HG03521 (cell line): Measurements from ENCODE around the gene MMP11.
A peak's percentile ranks its signal among the peaks of the same experiment; 100 is the strongest.
"Not testable (repeated sequence)": the region's sequence is repeated elsewhere in the genome, so short reads cannot be mapped to it uniquely, and the experiment has no call there.

Experiments
- ATAC-seq: cut with Tn5 transposase; IDR thresholded peaks from one replicate; pipeline ENCODE4 v1.9.1; 2021; ENCODE audit warnings: mild to moderate bottlenecking, moderate library complexity; ENCODE audit not compliant: unreplicated experiment

The MMP11 gene, protein sequence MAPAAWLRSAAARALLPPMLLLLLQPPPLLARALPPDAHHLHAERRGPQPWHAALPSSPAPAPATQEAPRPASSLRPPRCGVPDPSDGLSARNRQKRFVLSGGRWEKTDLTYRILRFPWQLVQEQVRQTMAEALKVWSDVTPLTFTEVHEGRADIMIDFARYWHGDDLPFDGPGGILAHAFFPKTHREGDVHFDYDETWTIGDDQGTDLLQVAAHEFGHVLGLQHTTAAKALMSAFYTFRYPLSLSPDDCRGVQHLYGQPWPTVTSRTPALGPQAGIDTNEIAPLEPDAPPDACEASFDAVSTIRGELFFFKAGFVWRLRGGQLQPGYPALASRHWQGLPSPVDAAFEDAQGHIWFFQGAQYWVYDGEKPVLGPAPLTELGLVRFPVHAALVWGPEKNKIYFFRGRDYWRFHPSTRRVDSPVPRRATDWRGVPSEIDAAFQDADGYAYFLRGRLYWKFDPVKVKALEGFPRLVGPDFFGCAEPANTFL

DNA sequence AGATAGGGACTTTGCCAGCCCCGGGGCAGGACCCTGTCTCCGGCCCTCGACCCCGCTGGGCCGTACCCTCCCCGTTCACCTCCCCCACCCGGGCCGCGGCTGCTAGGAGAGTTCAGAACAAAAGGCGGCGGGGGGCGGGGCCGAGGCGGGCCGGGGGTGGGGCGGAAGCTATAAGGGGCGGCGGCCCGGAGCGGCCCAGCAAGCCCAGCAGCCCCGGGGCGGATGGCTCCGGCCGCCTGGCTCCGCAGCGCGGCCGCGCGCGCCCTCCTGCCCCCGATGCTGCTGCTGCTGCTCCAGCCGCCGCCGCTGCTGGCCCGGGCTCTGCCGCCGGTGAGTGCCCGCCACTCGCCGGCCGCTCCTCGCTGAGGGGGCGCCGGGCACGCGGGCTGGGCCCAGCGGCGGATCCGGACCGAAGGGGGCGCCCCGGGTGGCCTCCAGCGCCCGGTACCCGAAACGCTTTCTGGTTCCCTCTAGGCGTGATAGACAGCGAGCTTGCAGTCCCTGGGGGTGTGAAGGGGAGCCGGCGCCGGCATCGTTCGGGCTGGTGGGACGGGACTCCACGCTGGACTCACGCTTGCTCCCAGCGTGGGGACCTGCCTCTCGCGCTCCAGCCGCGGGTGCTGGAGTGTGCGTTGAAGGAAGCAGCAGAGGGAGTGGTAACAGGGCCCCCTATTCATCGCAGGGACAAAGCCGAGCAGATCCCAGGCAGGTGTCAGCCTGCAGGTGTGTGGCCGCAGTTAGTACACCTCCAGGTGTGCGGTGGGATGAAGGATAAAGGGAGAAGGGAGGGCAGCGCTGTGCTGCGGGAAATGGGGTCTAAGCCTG is at the start of gene MMP11:
TSS of gene MMP11 (plus strand) at position 201 of the 825 bp plus-strand sequence. CDS start at position 223, 22 bp downstream.
- no peak for ATAC-seq

DNA sequence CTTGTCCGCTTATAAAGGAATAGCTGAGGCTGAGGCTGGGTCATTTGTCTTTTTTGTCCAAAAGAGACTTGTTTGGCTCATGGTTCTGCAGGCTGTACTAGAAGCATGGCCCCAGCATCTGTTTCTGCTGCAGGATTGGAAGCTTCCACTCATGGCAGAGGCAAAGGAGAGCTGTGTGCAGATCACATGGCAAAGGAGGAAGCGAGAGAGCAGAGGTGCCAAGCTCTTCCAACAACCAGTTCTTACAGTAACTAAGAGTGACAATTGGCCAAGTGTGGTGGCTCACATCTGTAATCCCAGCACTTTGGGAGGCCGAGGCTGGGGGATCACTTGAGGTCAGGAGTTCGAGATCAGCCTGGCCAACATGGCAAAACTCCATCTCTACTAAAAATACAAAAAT is 44.5 kb upstream of the MMP11 start:
- ATAC-seq: not testable (repeated sequence)

DNA sequence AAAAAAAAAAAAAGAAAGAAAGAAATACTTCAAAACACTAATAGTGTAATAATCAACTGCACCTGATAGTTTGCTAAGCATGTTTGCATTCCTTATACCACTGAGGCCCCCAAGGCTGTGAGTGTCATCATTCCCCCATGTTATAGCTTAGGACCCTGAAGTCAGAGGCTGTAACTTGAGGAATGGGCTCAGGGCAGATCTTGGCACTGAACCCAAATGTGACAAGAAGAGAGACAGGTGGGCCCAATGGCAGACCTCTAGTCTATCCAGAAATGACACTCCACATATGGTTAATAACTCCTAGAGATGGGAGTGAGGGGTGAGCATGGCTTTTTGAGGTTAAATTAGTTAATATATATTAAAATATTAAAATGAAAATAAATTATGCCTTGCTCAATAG is 35.0 kb upstream of the MMP11 start:
- ATAC-seq: no peak

DNA sequence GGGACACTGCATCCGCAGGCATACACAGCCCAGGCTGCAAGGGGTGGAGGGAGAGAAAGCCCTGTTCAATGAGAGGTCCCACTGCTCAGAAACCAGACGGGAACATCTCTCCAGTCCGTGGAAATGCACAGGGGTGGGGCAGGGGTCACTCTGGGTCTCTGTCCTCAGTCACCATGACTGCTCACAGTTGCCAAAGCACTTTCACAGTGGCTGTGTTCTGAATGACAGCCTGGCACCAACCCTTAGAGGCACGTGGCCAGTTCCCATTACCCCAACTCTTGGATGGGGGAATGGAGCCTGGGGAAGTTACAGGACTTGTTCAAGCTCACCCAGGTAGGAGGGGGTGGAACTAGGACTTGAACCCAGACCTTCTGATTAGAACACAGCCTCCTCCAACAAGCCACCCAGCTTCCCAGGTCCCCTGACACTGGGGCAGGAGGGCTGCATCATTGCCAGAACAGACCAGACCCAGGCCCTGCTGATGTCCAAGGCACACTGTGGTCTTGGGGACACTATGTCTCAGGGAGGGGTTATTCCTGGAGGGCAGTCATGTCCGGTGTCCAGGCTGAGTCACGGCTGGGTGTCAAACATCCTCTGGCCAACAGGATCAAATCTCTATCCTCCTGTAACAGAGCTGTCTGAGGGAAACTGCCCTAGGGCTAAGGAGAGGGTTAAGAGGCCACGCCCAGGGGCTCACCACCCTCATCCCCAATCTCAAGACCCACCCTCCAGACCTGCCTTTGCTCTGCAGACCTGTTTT is 30.0 kb upstream of the MMP11 start:
- ATAC-seq: no peak

DNA sequence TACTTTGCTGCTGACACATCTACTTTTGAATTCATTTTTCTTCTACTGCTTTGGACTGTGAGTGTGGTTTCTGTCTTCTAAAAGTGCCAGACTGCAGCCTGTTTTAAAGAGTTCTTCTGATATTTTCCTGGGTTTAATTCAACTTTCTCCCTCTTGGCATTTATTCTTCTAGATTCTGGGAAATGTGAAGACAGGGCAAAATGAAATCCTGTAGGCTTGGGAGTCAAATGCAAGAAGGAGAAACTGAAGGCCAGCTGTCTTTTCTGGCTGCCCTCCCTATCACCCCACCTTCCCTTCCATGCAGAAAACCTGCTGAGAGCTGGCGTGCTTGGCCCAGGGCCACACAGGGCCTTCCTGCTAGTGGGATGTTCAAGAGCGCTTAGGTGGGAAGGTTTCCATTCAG is 29.3 kb upstream of the MMP11 start:
- no peak for ATAC-seq

DNA sequence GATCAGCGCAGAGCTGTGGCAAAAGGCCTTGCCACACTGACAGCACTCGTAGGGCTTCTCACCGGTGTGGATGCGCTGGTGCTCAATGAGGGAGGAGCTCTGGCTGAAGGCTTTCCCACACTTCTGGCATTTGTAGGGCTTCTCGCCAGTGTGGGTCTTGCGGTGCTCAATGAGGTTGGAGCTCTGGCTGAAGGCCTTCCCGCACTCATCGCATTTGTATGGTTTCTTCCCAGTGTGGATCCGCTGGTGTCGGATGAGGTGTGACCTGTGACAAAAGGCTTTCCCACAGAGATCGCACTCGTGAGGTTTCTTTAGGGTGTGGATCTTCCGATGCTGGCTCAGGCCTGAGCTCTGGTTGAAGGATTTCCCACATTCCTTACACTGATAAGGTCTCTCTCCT is 28.6 kb upstream of the MMP11 start:
- ATAC-seq: no peak

DNA sequence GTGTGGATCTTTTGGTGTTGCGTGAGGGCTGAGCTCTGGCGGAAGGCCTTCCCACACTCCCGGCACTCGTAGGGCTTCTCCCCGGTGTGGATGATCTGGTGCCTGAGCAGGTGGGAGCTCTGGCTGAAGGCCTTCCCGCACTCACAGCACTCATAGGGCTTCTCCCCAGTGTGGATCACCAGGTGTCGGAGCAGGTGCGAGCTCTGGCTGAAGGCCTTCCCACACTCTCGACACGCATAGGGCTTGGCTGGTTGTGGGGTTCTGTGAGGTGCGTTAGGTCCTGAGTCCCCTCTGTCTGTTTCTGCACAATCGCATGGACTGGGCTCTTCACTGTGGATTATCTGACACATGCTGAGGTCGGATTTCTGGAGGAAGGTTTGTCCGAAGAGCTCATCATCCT is 28.2 kb upstream of the MMP11 start:
- no peak for ATAC-seq

DNA sequence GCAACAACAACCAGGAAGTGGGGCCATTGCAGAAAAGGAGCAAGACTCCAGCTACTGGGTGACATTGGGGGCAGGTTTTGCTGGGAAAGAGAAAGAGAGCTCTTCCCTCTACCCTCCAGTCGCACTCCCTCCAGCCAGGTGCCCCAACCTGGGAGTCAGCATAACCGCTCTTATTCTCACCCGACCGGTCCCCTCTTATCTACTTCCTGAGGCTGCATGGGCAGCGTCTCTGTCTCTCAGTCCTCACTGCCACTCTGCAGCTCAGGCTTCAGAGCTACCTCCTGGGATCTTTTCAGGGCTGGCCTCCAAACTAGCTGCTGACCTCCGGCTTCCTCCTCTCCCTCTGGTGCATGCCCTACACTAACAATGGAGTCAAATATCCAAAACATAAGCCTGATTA is 26.9 kb upstream of the MMP11 start:
- no peak for ATAC-seq

DNA sequence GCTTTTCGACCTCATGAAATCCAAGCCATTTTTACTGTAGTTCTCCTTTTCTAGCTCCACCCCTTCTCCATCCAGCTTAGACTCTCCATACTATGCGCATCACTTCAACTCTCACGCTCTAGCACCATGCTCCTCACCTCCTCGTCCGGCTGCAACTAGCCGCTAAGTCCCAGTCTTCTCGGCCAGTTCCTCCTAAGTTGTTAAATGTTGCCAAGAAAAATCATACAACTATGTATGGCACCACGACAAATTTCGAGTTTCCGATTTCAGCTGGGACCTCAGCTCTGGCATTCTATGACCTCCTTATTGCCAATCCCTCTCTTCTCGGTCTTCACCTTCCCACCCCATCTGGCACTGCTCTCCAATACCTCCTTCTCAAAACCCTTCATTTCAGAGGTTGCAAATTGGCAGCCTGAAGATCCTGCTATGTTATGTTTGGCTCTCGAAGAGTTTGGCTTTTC is 22.8 kb upstream of the MMP11 start:
- ATAC-seq: no peak

DNA sequence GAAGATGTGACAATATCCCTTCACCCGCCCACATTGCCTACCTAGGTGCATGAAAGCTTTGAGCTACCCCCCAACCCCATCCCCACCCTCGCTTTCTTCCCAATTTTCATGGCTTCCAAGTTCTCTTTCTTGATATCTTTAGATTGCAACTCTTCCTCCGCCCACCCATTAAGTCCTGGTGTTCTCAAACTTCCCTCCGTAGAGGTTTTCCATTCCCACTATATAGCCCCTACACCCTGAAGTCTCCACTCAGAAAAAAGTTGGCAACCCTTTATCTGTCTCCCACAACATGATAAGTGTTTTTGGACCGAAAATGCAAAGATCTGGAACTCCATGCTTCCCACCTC is 22.3 kb upstream of the MMP11 start:
- no peak for ATAC-seq

DNA sequence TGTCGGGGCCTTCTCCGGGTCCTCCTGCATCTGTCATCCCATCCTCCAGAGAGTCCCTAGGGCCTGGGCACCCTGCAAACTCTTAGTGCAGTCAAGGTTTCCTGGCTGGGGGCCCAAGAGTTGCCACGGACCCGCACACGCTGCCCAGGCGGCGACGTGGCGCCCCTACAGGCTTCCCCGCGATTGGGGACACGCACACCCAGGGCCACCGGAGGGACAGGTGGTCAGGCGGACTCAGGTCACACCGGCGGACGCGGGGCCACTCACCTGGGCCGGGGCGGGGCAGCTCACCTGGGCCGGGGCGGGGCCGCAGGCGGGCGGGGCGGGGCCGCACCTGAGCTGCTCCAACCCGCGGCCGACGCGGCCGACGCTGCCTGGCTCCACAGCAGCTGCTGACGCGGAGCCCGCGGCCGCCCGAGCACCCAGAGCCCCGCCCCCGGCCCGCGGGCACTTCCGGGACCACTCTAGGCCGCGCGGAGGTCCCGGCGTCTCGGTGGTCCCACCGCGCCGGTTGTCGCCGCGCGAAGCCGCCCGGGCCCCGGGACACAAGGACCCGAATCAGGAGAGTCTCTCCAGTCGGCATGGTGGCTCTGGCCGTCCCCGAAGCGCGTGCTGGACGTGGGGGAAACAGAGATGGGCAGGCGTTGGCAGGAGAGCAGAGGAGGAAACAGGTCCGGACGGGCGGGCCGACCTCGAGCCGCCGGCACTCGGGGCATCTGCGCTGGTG is 21.8 kb upstream of the MMP11 start, which contains the start of gene ZNF70:
TSS of gene ZNF70 (minus strand) at position 399 of the 727 bp plus-strand sequence. CDS start 5,972 bp downstream, outside the sequence.
- ATAC-seq: peak; percentile 77

DNA sequence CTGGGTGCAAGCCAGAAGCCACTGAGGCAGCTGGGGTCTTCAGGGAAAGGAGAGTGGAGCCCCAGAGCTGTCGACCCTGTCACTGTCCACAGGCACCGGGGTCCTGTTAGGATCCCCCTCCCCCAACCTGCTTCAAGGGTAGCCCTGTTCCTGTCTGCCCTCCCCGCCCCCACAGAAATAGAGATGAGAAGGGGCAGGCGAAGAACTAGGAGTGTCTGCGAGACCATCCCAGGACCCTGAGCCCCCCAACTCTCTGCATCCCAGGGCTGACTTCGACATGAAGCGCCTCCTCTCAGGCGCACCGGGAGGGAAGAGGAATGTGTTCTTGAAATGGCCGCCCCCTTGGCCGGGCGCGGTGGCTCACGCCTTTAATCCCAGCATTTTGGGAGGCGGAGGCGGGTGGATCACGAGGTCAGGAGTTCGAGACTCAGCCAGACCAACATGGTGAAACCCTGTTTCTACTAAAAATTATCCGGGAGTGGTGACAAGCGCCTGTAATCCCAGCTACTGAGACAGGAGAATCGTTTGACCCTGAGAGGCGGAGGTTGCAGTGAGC is 21.1 kb upstream of the MMP11 start:
- ATAC-seq: peak; percentile 17

DNA sequence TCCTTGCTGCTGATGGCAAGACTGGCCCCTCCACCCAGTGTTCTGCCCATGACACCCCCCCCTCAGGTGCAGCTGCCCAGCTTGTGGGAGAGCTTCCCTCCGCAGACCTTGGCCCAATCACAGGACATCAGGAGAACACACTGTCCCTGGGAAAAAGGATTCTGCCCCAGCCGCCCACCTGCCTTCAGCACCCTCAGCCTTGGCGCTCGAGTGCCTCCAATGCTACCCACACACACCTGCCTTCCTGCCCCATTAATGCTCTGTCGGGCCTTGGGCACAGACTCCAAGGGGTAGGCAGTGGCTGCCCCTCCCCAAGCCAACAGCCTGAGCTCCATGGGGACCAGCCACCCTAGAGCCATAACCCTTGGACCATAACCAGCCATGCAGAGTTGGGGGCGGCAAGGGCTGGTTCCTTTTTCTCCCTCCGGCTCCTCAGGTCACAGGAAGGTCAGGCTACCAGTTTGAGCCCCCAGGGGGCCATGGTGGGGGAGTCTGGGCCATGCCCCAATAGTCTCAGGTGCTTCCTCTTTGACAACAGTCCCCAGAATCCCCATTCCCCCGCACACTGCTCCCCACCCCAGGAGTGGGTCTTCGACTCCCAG is 20.5 kb upstream of the MMP11 start:
- no peak for ATAC-seq

DNA sequence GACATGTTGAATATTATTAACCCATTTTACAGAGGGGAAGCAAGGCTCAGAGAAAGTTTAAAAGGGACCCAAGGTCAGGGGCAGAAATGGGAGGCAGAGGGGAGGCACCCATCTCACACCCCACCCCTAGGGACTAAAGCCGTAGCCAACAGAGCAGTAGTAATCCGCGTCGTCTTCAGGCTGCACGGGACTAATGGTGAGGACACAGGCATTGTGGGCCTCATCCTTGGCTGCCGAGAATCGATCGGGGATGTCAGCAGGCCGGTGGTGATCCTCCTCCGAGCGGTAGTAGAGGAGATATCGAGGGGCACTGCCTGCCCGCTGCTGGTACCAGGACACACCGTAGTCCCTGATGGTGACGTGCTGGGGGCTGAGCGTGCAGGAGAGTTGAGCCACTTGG is 19.9 kb upstream of the MMP11 start:
- no peak for ATAC-seq

DNA sequence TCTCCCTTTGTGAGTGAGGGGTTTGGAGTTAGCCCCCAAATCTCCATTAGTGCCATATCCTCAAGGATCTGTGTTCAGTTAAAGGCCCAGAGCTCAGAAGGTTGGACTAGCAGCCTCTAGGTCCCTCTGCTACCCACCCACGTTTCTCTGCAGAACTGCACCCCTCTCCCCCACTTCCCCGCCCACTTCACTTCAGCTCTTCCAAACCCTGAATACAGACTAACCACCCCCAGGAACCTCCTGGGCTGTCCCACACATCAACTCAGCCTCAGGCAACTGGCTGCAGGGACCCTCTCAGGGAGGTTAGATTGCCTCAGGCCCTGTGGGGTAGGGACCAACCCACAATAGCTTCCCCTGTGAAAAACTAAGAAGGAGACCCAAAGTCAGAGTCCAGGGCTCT is 19.3 kb upstream of the MMP11 start:
- no peak for ATAC-seq

DNA sequence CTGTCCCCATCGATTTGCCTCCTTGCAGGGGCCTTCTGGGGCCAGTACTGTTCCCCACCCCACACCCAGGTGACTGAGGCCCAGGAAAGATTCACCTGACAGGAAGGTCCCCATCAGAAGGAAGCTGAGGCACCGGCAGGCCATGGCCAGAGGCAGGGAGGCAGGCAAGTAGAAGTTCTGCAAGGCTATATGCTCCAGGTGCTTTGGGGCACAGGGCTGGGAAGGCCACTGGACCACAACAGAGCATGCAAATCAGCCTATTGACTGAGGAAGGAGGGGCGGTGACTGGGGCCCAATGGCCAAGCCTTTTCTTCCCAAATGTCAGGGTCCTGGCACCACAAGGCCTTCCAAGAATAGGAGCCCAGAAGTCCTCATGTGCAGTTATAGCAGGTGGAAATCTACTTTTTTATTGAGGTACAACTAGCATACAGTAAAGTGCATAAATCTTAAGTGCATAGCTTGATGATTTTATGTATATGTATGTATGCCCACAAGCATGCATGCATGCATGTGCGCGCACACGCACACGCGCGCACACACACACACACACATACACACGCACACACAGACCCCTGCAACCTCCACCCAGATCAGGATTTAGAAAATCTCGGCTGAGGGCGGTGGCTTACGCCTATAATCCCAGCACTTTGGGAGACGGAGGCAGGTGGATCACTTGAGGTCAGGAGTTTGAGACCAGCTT is 18.3 kb upstream of the MMP11 start, which contains the start of gene VPREB3:
TSS of gene VPREB3 (minus strand) at position 206 of the 700 bp plus-strand sequence. CDS start at position 144, 62 bp downstream.
- no peak for ATAC-seq

DNA sequence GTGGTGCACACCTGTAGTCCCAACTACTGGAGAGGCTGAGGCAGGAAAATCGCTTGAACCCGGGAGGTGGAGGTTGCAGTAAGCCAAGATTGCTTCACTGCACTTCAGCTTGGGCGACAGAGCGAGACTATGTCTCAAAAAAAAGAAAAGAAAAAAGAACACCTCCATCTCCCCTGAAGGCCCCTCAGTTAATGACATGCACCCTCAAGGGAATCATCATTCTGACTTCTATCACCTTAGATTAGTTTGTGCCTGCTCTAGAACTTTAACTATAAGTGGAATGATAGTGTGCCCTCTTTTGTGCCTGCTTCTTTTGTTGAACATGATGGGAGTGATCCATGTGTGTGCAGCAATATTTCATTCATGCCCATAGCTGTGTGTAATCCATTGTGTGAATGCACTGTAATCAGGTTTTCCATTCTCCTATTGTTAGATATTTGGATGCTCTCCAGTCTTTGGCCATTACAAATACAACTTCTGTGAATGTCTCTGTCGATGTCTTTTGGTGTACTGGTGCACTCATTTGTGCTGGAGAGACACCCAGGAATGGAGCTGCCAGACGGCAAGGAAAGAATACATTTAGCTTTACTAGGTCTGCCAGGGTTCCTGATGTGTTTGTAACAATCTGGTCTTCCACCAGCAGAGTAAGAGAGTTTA is 17.5 kb upstream of the MMP11 start:
- no peak for ATAC-seq

DNA sequence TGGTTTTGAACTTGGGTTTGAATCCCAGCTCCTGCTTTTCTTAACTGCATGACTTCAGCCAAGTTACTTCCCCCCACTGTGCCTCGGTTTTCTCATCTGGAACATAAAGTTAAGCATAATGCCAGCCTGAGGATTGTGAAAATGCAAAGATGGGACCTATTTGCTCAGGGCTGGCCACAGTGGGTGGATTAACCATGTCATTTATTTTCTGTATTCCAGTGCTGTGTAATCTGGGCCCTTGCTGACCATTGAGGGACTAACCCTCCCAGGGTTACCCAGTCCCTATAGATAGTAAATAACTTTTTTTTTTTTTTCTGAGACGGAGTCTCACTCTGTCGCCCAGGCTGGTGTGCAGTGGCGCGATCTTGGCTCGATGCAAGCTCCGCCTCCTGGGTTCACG is 16.9 kb upstream of the MMP11 start:
- ATAC-seq: no peak
